IMR-90 (cell line): Measurements from ENCODE around the gene CABCOCO1. TPM values are rescaled to one million over a fixed set of nuclear protein-coding genes. Genes with fewer than 3 reads are reported as not detected.

ENCODE experiments used
- ATAC-seq: fragments of 200-7000 bp; cut with Tn5 transposase; 2 replicates; pipeline ENCODE4 v1.9.1; 2020; ENCODE audit warnings: low read depth, mild to moderate bottlenecking, moderate library complexity
- BruUV-seq: library from RNA; stranded (reverse); fragments of 400-500 nt; replicated peaks from 2 replicates; lab custom pipeline; 2021; lab: Mats Ljungman, UMichigan
- CTCF ChIA-PET: fragments of 300-600 bp; formaldehyde crosslinking; extraction: SDS; loops from one replicate; lab custom pipeline; 2021; ENCODE audit warnings: antibody characterized with exemption; lab: Yijun Ruan, JAX
- POLR2A ChIA-PET: fragments of 300-600 bp; sonication (Branson Sonifier 250); formaldehyde crosslinking; loops from one replicate; lab custom pipeline; 2022; ENCODE audit warnings: antibody characterized with exemption; ENCODE audit not compliant: unreplicated experiment; lab: Charles Lee
- DNase-seq: peaks from one replicate; pipeline ENCODE4 v3.0.0; 2013
- H2AFZ ChIP-seq: replicated peaks from 2 replicates; pipeline ENCODE3; 2013; ENCODE audit warnings: low read length, mild to moderate bottlenecking; ENCODE audit not compliant: poor library complexity
- H2AK5ac ChIP-seq: 2 replicates; pipeline ENCODE4 v1.6.1; 2013; ENCODE audit warnings: low read depth, low read length, inconsistent platforms
- H2AK9ac ChIP-seq: replicated peaks from 2 replicates; pipeline ENCODE3; 2013; ENCODE audit warnings: mild to moderate bottlenecking, low read depth, low read length, moderate library complexity; ENCODE audit not compliant: poor library complexity
- H2BK120ac ChIP-seq: 2 replicates; pipeline ENCODE4 v1.6.1; 2013; ENCODE audit warnings: low read depth, low read length, inconsistent platforms
- H2BK15ac ChIP-seq: 3 replicates; pipeline ENCODE4 v1.6.1; 2013; ENCODE audit warnings: low read depth, low read length, inconsistent platforms
- H2BK20ac ChIP-seq: 2 replicates; pipeline ENCODE4 v1.6.1; 2013; ENCODE audit warnings: low read depth, mild to moderate bottlenecking, inconsistent platforms, low read length, moderate library complexity
- H2BK5ac ChIP-seq: 2 replicates; pipeline ENCODE4 v1.6.1; 2013; ENCODE audit warnings: mild to moderate bottlenecking, low read depth, low read length, inconsistent platforms; ENCODE audit not compliant: poor library complexity, severe bottlenecking
- H3K14ac ChIP-seq: replicated peaks from 2 replicates; pipeline ENCODE4 v1.6.1; 2013; ENCODE audit warnings: low read depth, low read length, inconsistent platforms
- H3K18ac ChIP-seq: 2 replicates; pipeline ENCODE4 v1.6.1; 2013; ENCODE audit warnings: low read depth, low read length, control low read depth
- H3K23ac ChIP-seq: 2 replicates; pipeline ENCODE4 v1.6.1; 2013; ENCODE audit warnings: low read depth, low read length, inconsistent platforms
- H3K27ac ChIP-seq: 2 replicates; pipeline ENCODE4 v1.5.1; 2013; ENCODE audit warnings: mild to moderate bottlenecking, control low read depth, low read length; ENCODE audit not compliant: insufficient read depth
- H3K27me3 ChIP-seq: 2 replicates; pipeline ENCODE4 v1.6.1; 2013; ENCODE audit warnings: low read length; ENCODE audit not compliant: control insufficient read depth, insufficient read depth
- H3K36me3 ChIP-seq: 2 replicates; pipeline ENCODE4 v1.6.1; 2013; ENCODE audit warnings: low read length, mixed read lengths; ENCODE audit not compliant: control insufficient read depth, insufficient read depth
- H3K4ac ChIP-seq: 2 replicates; pipeline ENCODE4 v1.6.1; 2013; ENCODE audit warnings: low read depth, low read length, inconsistent platforms
- H3K4me1 ChIP-seq: 2 replicates; pipeline ENCODE4 v1.6.1; 2013; ENCODE audit warnings: low read length, mixed read lengths; ENCODE audit not compliant: control insufficient read depth, insufficient read depth
- H3K4me2 ChIP-seq: 2 replicates; pipeline ENCODE4 v1.6.1; 2013; ENCODE audit warnings: low read depth, mild to moderate bottlenecking, control low read depth, low read length, moderate library complexity
- H3K4me3 ChIP-seq: 2 replicates; pipeline ENCODE4 v1.5.1; 2013; ENCODE audit warnings: low read depth, mild to moderate bottlenecking, control low read depth, low read length, moderate library complexity; ENCODE audit not compliant: insufficient read depth
- H3K56ac ChIP-seq: 2 replicates; pipeline ENCODE4 v1.6.1; 2013; ENCODE audit warnings: low read length, inconsistent platforms; ENCODE audit not compliant: insufficient read depth; ENCODE audit errors: extremely low read depth
- H3K79me1 ChIP-seq, 2 experiments: 2 replicates each; pipeline ENCODE4 v1.6.1; 2013; ENCODE audit warnings: low read length in 2 of 2, inconsistent platforms in 1 of 2, low read depth in 1 of 2
- H3K9ac ChIP-seq: 2 replicates; pipeline ENCODE4 v1.6.1; 2013; ENCODE audit warnings: low read depth, low read length, control low read depth
- H3K9me1 ChIP-seq: 2 replicates; pipeline ENCODE4 v1.6.1; 2013; ENCODE audit warnings: low read length, inconsistent platforms; ENCODE audit not compliant: insufficient read depth
- H3K9me3 ChIP-seq: 2 replicates; pipeline ENCODE4 v1.6.1; 2013; ENCODE audit warnings: low read length; ENCODE audit not compliant: control insufficient read depth, insufficient read depth
- H4K20me1 ChIP-seq: 2 replicates; pipeline ENCODE4 v1.6.1; 2013; ENCODE audit warnings: low read length, inconsistent platforms; ENCODE audit not compliant: insufficient read depth
- H4K5ac ChIP-seq: 2 replicates; pipeline ENCODE4 v1.6.1; 2013; ENCODE audit warnings: mild to moderate bottlenecking, low read depth, low read length, control low read depth
- H4K8ac ChIP-seq, 2 experiments: 2 replicates each; pipeline ENCODE4 v1.6.1; 2013; ENCODE audit warnings: low read depth in 2 of 2, low read length in 2 of 2, control low read depth in 1 of 2, inconsistent platforms in 1 of 2
- H4K91ac ChIP-seq: 2 replicates; pipeline ENCODE4 v1.6.1; 2013; ENCODE audit warnings: low read depth, low read length, inconsistent platforms; ENCODE audit not compliant: insufficient read depth
- BHLHE40 ChIP-seq: fragments of 150-350 bp; IDR thresholded peaks from 2 replicates; pipeline ENCODE4 v1.6.1; 2016; ENCODE audit warnings: mild to moderate bottlenecking, low read depth, low read length
- FOS ChIP-seq: fragments of 150-350 bp; IDR thresholded peaks from 2 replicates; pipeline ENCODE4 v1.6.1; 2016; ENCODE audit warnings: low read depth, low read length
- MXI1 ChIP-seq: IDR thresholded peaks from 2 replicates; pipeline ENCODE4 v1.6.1; 2012; ENCODE audit warnings: low read depth, mild to moderate bottlenecking, low read length, moderate library complexity, borderline replicate concordance
- NFE2L2 ChIP-seq: fragments of 150-350 bp; IDR thresholded peaks from 2 replicates; pipeline ENCODE4 v1.6.1; 2016; ENCODE audit warnings: low read depth, mild to moderate bottlenecking, low read length
- POLR2A ChIP-seq: IDR thresholded peaks from 2 replicates; pipeline ENCODE4 v1.6.1; 2012; ENCODE audit warnings: mild to moderate bottlenecking, low read depth, low read length
- RAD21 ChIP-seq: IDR thresholded peaks from 2 replicates; pipeline ENCODE4 v1.6.1; 2012; ENCODE audit warnings: low read length, improper control_type of control experiment
- RFX5 ChIP-seq: IDR thresholded peaks from 2 replicates; pipeline ENCODE4 v1.8.0; 2012; ENCODE audit warnings: low read depth, mild to moderate bottlenecking, low read length, moderate library complexity
- SMC3 ChIP-seq: fragments of 150-350 bp; IDR thresholded peaks from 2 replicates; pipeline ENCODE4 v1.6.1; 2016; ENCODE audit warnings: low read depth, mild to moderate bottlenecking, antibody characterized with exemption, low read length, moderate library complexity
- USF2 ChIP-seq: fragments of 150-350 bp; IDR thresholded peaks from 2 replicates; pipeline ENCODE4 v1.6.1; 2017; ENCODE audit warnings: mild to moderate bottlenecking, antibody characterized with exemption, low read length, low read depth
- WGBS, 2 experiments: methylation state at CpG; one replicate each; pipeline versions ENCODE4 v1.1.5 to v1.1.7; 2013; ENCODE audit warnings: missing lambda C conversion rate in 2 of 2; ENCODE audit not compliant: insufficient read length in 1 of 2; ENCODE audit errors: extremely low coverage in 2 of 2; 5-methylcytosine and 5-hydroxymethylcytosine counted together
- dilution Hi-C: fragments of 300-500 bp; cut with HindIII; formaldehyde crosslinking; loops from one replicate; pipeline ENCODE4 v1.14.3; 2018; ENCODE audit warnings: low sequenced_read_pairs; ENCODE audit not compliant: unreplicated experiment
- in situ Hi-C: fragments of 300-500 bp; cut with MboI; formaldehyde crosslinking; loops from 3 replicates; pipeline ENCODE4 v1.14.3; 2019; ENCODE audit warnings: low sequenced_read_pairs, inconsistent platforms, mixed read lengths
- intact Hi-C: fragments of 100-400 bp; cut with micrococcal nuclease; formaldehyde crosslinking; loops from 2 replicates; pipeline ENCODE4 v1.10.0; 2022
- polyA plus RNA-seq, 3 experiments: library from polyadenylated mRNA; depleted of rRNA; stranded (reverse); fragments of >200 nt; gene quantifications; 2 replicates each; pipeline ENCODE4 v1.2.3, GENCODE V29; 2012; ENCODE audit warnings: low replicate concordance in 1 of 3
- total RNA-seq: library from RNA; depleted of rRNA; stranded (reverse); fragments of >200 nt; gene quantifications from 2 replicates; pipeline ENCODE4 v1.2.3, GENCODE V29; 2012

CABCOCO1 gene
- total and polyA plus RNA-seq, 2 of the 4 experiments (the other 2 are of a cell fraction) = 0.18 to 0.31 TPM

DNA sequence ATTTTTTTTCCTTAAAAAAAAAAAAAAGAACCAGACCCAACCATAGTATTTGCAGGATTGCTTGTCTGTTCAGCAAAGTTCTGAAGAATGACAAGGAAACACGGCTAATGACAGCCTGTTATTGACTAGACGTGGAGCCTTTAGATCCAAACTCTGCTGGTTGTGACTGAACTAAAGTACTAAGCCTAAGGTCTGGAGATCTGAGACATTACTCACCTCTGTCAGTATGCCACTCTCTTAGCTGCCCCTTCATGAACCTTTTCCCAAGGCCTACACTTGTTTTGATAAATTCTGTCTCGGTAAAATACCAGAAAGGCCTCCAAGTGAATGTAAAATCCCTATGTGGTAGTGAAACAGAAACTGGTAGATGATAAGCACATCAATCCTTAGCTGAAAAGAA, 101.0 kb downstream of the CABCOCO1 start:
- POLR2A ChIA-PET = no interaction called here
- no peak for ATAC-seq
- Histone ChIP-seq H4K91ac (peak overlapping the region; percentile 8; the same call in 1 of the 2 replicates), H2BK15ac (peak overlapping the region; percentile 26; the same call in 1 of the 3 replicates), H3K27ac (no peak overlapping the region), H2AK5ac (0 out of 2 replicates have a peak overlapping the region, but pooled peaks have one; percentile 36), H3K23ac (no peak overlapping the region), H4K5ac (peak overlapping the region; percentile 57; the same call in 1 of the 2 replicates), H3K4me2 (no peak overlapping the region; the same call in 1 of the 2 replicates), H4K20me1 (no peaks in the 10 kb centered on the region), H3K9ac (no peak overlapping the region), H2AK9ac (no peak overlapping the region), H3K56ac (no peak overlapping the region), H3K27me3 (no peaks in the 10 kb centered on the region), H3K4me3 (no peak overlapping the region), H3K4me1 (peaks cover 7% of the 10 kb centered on the region), H2AFZ (no peak overlapping the region), H3K14ac (peak overlapping the region; percentile 64; the same call in 1 of the 2 replicates), H3K36me3 (no peaks in the 10 kb centered on the region), H2BK120ac (peak overlapping the region; percentile 54), H3K79me1 (no peaks in the 10 kb centered on the region), H4K8ac (0 out of 4 replicates have a peak overlapping the region, but pooled peaks of 1 of the 2 experiments have one; percentile 9), H3K9me1 (0 out of 2 replicates have a peak, but pooled peaks cover 3% of the 10 kb centered on the region), H3K18ac (peak overlapping the region; percentile 69; the same call in 1 of the 2 replicates), H3K4ac (no peak overlapping the region), H3K9me3 (no peaks in the 10 kb centered on the region), H2BK20ac (peak overlapping the region; percentile 33; the same call in 1 of the 2 replicates), H2BK5ac (no peak overlapping the region)
- TF ChIP-seq POLR2A = no peak
- no peak for TF ChIP-seq FOS
- TF ChIP-seq RAD21 = no peak
- no peak for TF ChIP-seq RFX5
- TF ChIP-seq NFE2L2 = no peak
- no peak for TF ChIP-seq SMC3
- no peak for TF ChIP-seq USF2
- no peak for TF ChIP-seq BHLHE40
- TF ChIP-seq MXI1 = no peak
- CTCF ChIA-PET = interaction anchor here (0.6 kb wide), 1 partner anchor 62 kb away, joined by 3 read pairs; no protein-coding TSS in a partner anchor
- WGBS, 2 experiments = no CpG with 5 or more reads among the region's 3 CpGs
- BruUV-seq = no TSS peak
- intact Hi-C loops = loop anchor here (5.0 kb wide), 1 partner anchor 64 kb away; no protein-coding TSS in a partner anchor
- dilution Hi-C loops = no loop called here
- DNase-seq = no peak
- in situ Hi-C loops = no loop called here
